T-helper 9 cell (primary cell): Measurements from ENCODE around the gene CACNA1C.
"Not testable (repeated sequence)": the region's sequence is repeated elsewhere in the genome, so short reads cannot be mapped to it uniquely, and the experiment has no call there.

ENCODE experiments used
- DNase-seq: peaks from one replicate; pipeline ENCODE4 v3.0.0-alpha.2; 2020

Gene CACNA1C

GRCh38 chr12:2666411-2666810 is 613.6 kb downstream of the CACNA1C start:
- no peak for DNase-seq

GRCh38 chr12:2666846-2667245 is 614.1 kb downstream of the CACNA1C start:
- DNase-seq: no peak

- DNase-seq: no peak
Measured at GRCh38 chr12:2667716-2668440, 615.1 kb downstream of the CACNA1C start.

- DNase-seq: no peak
Measured at GRCh38 chr12:2668816-2669215, 616.0 kb downstream of the CACNA1C start.

GRCh38 chr12:2669560-2669959 is 616.8 kb downstream of the CACNA1C start:
- no peak for DNase-seq

GRCh38 chr12:2672863-2673262 is 620.1 kb downstream of the CACNA1C start:
- no peak for DNase-seq

GRCh38 chr12:2673966-2674810 is 621.4 kb downstream of the CACNA1C start:
- DNase-seq: no peak

GRCh38 chr12:2675776-2676175 is 623.0 kb downstream of the CACNA1C start:
- no peak for DNase-seq

- no peak for DNase-seq
Measured at GRCh38 chr12:2677142-2677880, 624.5 kb downstream of the CACNA1C start.

- no peak for DNase-seq
Measured at GRCh38 chr12:2678426-2678825, 625.6 kb downstream of the CACNA1C start.

GRCh38 chr12:2679068-2679815 is 626.5 kb downstream of the CACNA1C start:
- DNase-seq: no peak

- no peak for DNase-seq
Measured at GRCh38 chr12:2679816-2680675, 627.3 kb downstream of the CACNA1C start.

GRCh38 chr12:2680676-2681039 is 627.9 kb downstream of the CACNA1C start:
- no peak for DNase-seq

GRCh38 chr12:2681450-2682205 is 628.8 kb downstream of the CACNA1C start:
- DNase-seq: no peak

GRCh38 chr12:2682296-2683251 is 629.8 kb downstream of the CACNA1C start:
- DNase-seq: peak; percentile 16

GRCh38 chr12:2683283-2684025 is 630.7 kb downstream of the CACNA1C start:
- no peak for DNase-seq

GRCh38 chr12:2684026-2684325 is 631.2 kb downstream of the CACNA1C start:
- not testable (repeated sequence) for DNase-seq

GRCh38 chr12:2685620-2686279 is 633.0 kb downstream of the CACNA1C start:
- DNase-seq: not testable (repeated sequence)

- no peak for DNase-seq
Measured at GRCh38 chr12:2686280-2686646, 633.5 kb downstream of the CACNA1C start.
